GM20000 (cell line): ENCODE measurements around the gene ELP6.

Experiments
- DNase-seq: peaks from one replicate; pipeline ENCODE4 v3.0.0; 2012; ENCODE audit warnings: low spot score
- CTCF ChIP-seq: IDR thresholded peaks from 2 replicates; pipeline ENCODE4 v1.5.1; 2012; ENCODE audit warnings: mild to moderate bottlenecking, control low read depth; ENCODE audit errors: extremely low read depth, missing control alignments

ELP6 gene

GRCh38 chr3:47513125-47513929 lies at the start of gene ELP6:
Gene ELP6 (minus strand): TSS chr3:47513712. CDS start chr3:47513590, 122 bp downstream.
- peak; percentile 92 for DNase-seq
- TF ChIP-seq CTCF, result peak; percentile 94

GRCh38 chr3:47556351-47556750 lies 42.8 kb upstream of the ELP6 start:
- DNase-seq, result no peak
- TF ChIP-seq CTCF, result no peak

- no peak for DNase-seq
- TF ChIP-seq CTCF, result no peak
Observed at GRCh38 chr3:47554335-47554734, 40.8 kb upstream of the ELP6 start.

- no peak for DNase-seq
- no peak for TF ChIP-seq CTCF
Observed at GRCh38 chr3:47553407-47553806, 39.9 kb upstream of the ELP6 start.

GRCh38 chr3:47542471-47543173 lies 29.1 kb upstream of the ELP6 start:
- no peak for DNase-seq
- no peak for TF ChIP-seq CTCF

- no peak for TF ChIP-seq CTCF
- no peak for DNase-seq
Observed at GRCh38 chr3:47541583-47542108, 28.1 kb upstream of the ELP6 start.

GRCh38 chr3:47540281-47540680 lies 26.8 kb upstream of the ELP6 start:
- no peak for TF ChIP-seq CTCF

More at GRCh38 chr3:47540281-47540680, 26.8 kb upstream of the ELP6 start:
- no peak for DNase-seq
